Measurements from ENCODE around the gene FAM219A.

- no peak for TF ChIP-seq CTCF (IDR thresholded peaks at IDR 0.05)
- no peak for TF ChIP-seq POLR2A (IDR thresholded peaks at IDR 0.05)
Measured at GRCh38 chr9:34400686-34401602, 57.4 kb downstream of the FAM219A start.

Data from esophagus squamous epithelium (tissue), 4 donors.